Ishikawa (cell line): Measurements from ENCODE around the gene GRXCR1.

Experiments
- CEBPB ChIP-seq: IDR thresholded peaks from 2 replicates; pipeline ENCODE4 v1.6.1; 2012
- CREB1 ChIP-seq: IDR thresholded peaks from 2 replicates; pipeline ENCODE4 v1.6.1; 2012; ENCODE audit warnings: low read depth
- EGR1 ChIP-seq: IDR thresholded peaks from 2 replicates; pipeline ENCODE4 v1.6.1; 2012
- EP300 ChIP-seq: IDR thresholded peaks from 2 replicates; pipeline ENCODE4 v1.6.1; 2012; ENCODE audit warnings: borderline replicate concordance
- FOXM1 ChIP-seq: IDR thresholded peaks from 2 replicates; pipeline ENCODE4 v1.6.1; 2012; ENCODE audit warnings: low read depth, borderline replicate concordance
- MAX ChIP-seq: IDR thresholded peaks from 2 replicates; pipeline ENCODE4 v1.6.1; 2012
- NFIC ChIP-seq: IDR thresholded peaks from 2 replicates; pipeline ENCODE4 v1.6.1; 2012
- RAD21 ChIP-seq: IDR thresholded peaks from 2 replicates; pipeline ENCODE4 v1.6.1; 2012; ENCODE audit warnings: low read depth
- REST ChIP-seq: IDR thresholded peaks from 2 replicates; pipeline ENCODE4 v1.6.1; 2012; ENCODE audit warnings: low read depth, mild to moderate bottlenecking
- TAF1 ChIP-seq: IDR thresholded peaks from 2 replicates; pipeline ENCODE4 v1.6.1; 2012; ENCODE audit warnings: low read depth, mild to moderate bottlenecking
- TCF12 ChIP-seq: IDR thresholded peaks from 2 replicates; pipeline ENCODE4 v1.6.1; 2012; ENCODE audit warnings: low read depth
- TEAD4 ChIP-seq: IDR thresholded peaks from 2 replicates; pipeline ENCODE4 v1.6.1; 2012
- USF1 ChIP-seq: IDR thresholded peaks from 2 replicates; pipeline ENCODE4 v1.6.1; 2012
- YY1 ChIP-seq: IDR thresholded peaks from 2 replicates; pipeline ENCODE4 v1.6.1; 2012; ENCODE audit warnings: low read depth
- ZBTB7A ChIP-seq: IDR thresholded peaks from 2 replicates; pipeline ENCODE4 v1.6.1; 2012; ENCODE audit warnings: low read depth

GRXCR1 gene

GRCh38 chr4:43041632-43042031, 149.1 kb downstream of the GRXCR1 start:
- TF ChIP-seq TEAD4 (no peak), NFIC (no peak), USF1 (no peak), EGR1 (no peak), YY1 (no peak), RAD21 (no peak), CREB1 (no peak), EP300 (no peak), TCF12 (no peak), FOXM1 (no peak), REST (no peak), TAF1 (no peak), MAX (no peak), ZBTB7A (no peak), CEBPB (no peak)

GRCh38 chr4:43047058-43047457, 154.5 kb downstream of the GRXCR1 start:
- TF ChIP-seq NFIC: no peak
- TF ChIP-seq TEAD4: no peak
- no peak for TF ChIP-seq MAX
- TF ChIP-seq FOXM1: no peak
- TF ChIP-seq TAF1: no peak
- TF ChIP-seq REST: no peak
- no peak for TF ChIP-seq RAD21

GRCh38 chr4:43048570-43048969, 156.1 kb downstream of the GRXCR1 start:
- TF ChIP-seq RAD21 (no peak), YY1 (no peak), USF1 (no peak), NFIC (no peak), EP300 (no peak), FOXM1 (no peak), TCF12 (no peak), ZBTB7A (no peak), MAX (no peak), CREB1 (no peak), EGR1 (no peak), TAF1 (no peak), REST (no peak), TEAD4 (no peak), CEBPB (no peak)

- TF ChIP-seq ZBTB7A (no peak), EP300 (no peak)
Measured at GRCh38 chr4:43049326-43049725, 156.8 kb downstream of the GRXCR1 start.

GRCh38 chr4:43066415-43066814, 173.9 kb downstream of the GRXCR1 start:
- TF ChIP-seq FOXM1 (no peak), TAF1 (no peak), EP300 (no peak), ZBTB7A (no peak), TEAD4 (no peak), CREB1 (no peak), NFIC (no peak), MAX (no peak)
